ENCODE measurements around the gene MEIS3. TPM values are rescaled to one million over a fixed set of nuclear protein-coding genes. Genes with fewer than 3 reads are reported as not detected.

The MEIS3 gene
- total RNA-seq, 3 donors from 2014 or later (not counting 1 experiment from before 2014, with no cell fraction given): not detected

DNA sequence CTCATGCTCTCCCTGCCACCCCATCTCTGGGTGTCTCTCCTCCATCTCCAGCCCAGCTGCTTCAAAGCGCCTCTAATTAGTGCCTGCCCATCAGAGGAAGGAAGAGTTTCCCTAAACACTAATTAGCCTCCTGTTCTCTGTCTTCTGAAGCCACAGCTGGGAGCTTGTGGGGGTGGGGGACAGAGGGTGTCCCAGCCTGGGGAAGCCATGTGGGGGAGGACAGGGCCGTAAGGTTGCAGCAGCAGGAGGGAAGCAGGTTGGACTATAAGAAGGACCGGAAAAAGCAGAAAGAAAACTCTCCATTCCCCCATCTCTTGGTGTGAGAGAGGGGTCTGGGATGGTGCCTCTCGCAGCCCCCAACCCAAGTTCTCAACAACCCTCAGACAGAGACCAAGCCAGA, 26.2 kb upstream of the MEIS3 start:
- 20% methylated on average over 1 of the region's 4 CpGs for WGBS (ENCODE audit: insufficient coverage)

DNA sequence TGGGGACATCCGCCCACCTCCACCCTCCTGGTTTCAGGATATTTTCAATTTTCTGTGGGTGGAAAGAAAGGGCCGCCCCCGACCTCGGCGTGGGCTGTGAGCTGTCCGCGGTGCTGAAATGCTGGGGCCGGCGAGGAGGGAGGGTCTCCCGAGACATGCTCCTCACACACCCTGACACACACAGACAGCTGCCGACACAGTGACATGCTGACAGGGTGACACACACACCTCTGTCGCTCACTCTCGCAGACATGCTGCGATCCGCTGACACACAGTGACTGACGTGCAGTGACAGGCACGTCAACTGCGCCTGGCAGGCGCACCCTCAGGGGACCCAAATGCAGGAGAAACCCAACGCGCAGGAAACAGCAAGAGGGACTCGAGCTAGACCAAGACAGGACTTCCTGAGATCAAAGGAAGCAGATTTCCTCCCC, 25.1 kb upstream of the MEIS3 start:
- Mint-ChIP-seq H3K4me1 (peaks cover 41 to 52% of the 10 kb centered on the region in 2 donors), H3K9me3 (no peaks in the 10 kb centered on the region), H3K4me3 (peak overlapping the region; percentile 57), H3K27ac (no peak overlapping the region), H3K36me3 (no peaks in the 10 kb centered on the region), H3K27me3 (ENCODE audit: low read depth in 2 of 2) (peaks cover 70 to 71% of the 10 kb centered on the region in 2 donors)
- no peak overlapping the region for H3K27ac ChIP-seq (ENCODE audit: low read length)
- ATAC-seq: no peak
- H3K27me3 ChIP-seq (ENCODE audit: control insufficient read depth, insufficient read depth, low read length): peaks cover 31% of the 10 kb centered on the region
- no peaks in the 10 kb centered on the region for H3K36me3 ChIP-seq (ENCODE audit: control insufficient read depth, insufficient read depth, low read length)
- H3K4me3 ChIP-seq (ENCODE audit: low read length): no peak overlapping the region
- DNase-seq: peak in 1 of 2 donors; percentile 72
- H3K4me1 ChIP-seq (ENCODE audit: control insufficient read depth, insufficient read depth, low read length): peaks cover 39% of the 10 kb centered on the region
- TF ChIP-seq, protein P1, sequence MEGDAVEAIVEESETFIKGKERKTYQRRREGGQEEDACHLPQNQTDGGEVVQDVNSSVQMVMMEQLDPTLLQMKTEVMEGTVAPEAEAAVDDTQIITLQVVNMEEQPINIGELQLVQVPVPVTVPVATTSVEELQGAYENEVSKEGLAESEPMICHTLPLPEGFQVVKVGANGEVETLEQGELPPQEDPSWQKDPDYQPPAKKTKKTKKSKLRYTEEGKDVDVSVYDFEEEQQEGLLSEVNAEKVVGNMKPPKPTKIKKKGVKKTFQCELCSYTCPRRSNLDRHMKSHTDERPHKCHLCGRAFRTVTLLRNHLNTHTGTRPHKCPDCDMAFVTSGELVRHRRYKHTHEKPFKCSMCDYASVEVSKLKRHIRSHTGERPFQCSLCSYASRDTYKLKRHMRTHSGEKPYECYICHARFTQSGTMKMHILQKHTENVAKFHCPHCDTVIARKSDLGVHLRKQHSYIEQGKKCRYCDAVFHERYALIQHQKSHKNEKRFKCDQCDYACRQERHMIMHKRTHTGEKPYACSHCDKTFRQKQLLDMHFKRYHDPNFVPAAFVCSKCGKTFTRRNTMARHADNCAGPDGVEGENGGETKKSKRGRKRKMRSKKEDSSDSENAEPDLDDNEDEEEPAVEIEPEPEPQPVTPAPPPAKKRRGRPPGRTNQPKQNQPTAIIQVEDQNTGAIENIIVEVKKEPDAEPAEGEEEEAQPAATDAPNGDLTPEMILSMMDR (IDR thresholded peaks at IDR 0.05): no peak
- H3K9me3 ChIP-seq (ENCODE audit: control insufficient read depth, insufficient read depth, low read length): no peaks in the 10 kb centered on the region
- intact Hi-C loops (cut with micrococcal nuclease): no loop called here
- WGBS (ENCODE audit: insufficient coverage): 16% methylated on average over 22 of the region's 22 CpGs

More for the DNA sequence above, 26.2 kb upstream of the MEIS3 start:
- intact Hi-C loops (cut with micrococcal nuclease): no loop called here
- peaks cover 41 to 52% of the 10 kb centered on the region in 2 donors for H3K4me1 Mint-ChIP-seq
- H3K9me3 ChIP-seq (ENCODE audit: control insufficient read depth, insufficient read depth, low read length): no peaks in the 10 kb centered on the region
- peaks cover 70 to 82% of the 10 kb centered on the region in 2 donors for H3K27me3 Mint-ChIP-seq (ENCODE audit: low read depth in 2 of 2)
- peaks cover 39% of the 10 kb centered on the region for H3K4me1 ChIP-seq (ENCODE audit: control insufficient read depth, insufficient read depth, low read length)
- ATAC-seq: no peak
- TF ChIP-seq, protein P1 (IDR thresholded peaks at IDR 0.05): no peak
- DNase-seq: no peak
- H3K36me3 ChIP-seq (ENCODE audit: control insufficient read depth, insufficient read depth, low read length): no peaks in the 10 kb centered on the region
- peak overlapping the region in 1 of 2 donors; percentile 55 for H3K27ac Mint-ChIP-seq
- H3K36me3 Mint-ChIP-seq: no peaks in the 10 kb centered on the region
- no peak overlapping the region for H3K27ac ChIP-seq (ENCODE audit: low read length)
- H3K9me3 Mint-ChIP-seq: no peaks in the 10 kb centered on the region
- peak overlapping the region; percentile 67 for H3K4me3 Mint-ChIP-seq
- H3K4me3 ChIP-seq (ENCODE audit: low read length): no peak overlapping the region
- peaks cover 31% of the 10 kb centered on the region for H3K27me3 ChIP-seq (ENCODE audit: control insufficient read depth, insufficient read depth, low read length)

DNA sequence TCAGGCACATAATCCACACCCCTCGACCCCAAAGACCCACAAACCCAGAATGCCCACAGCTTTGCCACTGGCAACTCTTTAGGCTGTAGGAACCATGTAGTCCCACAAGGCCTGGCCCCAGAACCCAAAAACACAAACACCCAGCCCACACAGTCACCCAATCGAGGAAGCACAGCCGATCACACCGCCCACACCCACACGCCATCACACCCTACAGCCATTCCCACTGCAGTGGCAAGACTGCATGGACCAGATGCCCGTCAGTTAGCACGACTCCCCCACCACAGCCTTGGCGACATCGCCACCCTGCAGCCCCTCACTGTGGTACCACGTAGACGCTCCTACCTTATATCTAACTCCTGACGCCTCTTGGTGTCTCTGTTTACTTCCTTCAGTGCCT, 24.0 kb upstream of the MEIS3 start:
- H3K9me3 Mint-ChIP-seq: no peaks in the 10 kb centered on the region
- Histone ChIP-seq H3K4me3 (ENCODE audit: low read length) (no peak overlapping the region), H3K27ac (ENCODE audit: low read length) (no peak overlapping the region), H3K9me3 (ENCODE audit: control insufficient read depth, insufficient read depth, low read length) (no peaks in the 10 kb centered on the region), H3K36me3 (ENCODE audit: control insufficient read depth, insufficient read depth, low read length) (no peaks in the 10 kb centered on the region), H3K4me1 (ENCODE audit: control insufficient read depth, insufficient read depth, low read length) (peaks cover 39% of the 10 kb centered on the region), H3K27me3 (ENCODE audit: control insufficient read depth, insufficient read depth, low read length) (peaks cover 29% of the 10 kb centered on the region)
- H3K36me3 Mint-ChIP-seq: no peaks in the 10 kb centered on the region
- H3K27me3 Mint-ChIP-seq (ENCODE audit: low read depth in 2 of 2): peaks cover 67 to 71% of the 10 kb centered on the region in 2 donors
- intact Hi-C loops (cut with micrococcal nuclease): no loop called here
- TF ChIP-seq, protein P1 (IDR thresholded peaks at IDR 0.05): no peak
- H3K27ac Mint-ChIP-seq: no peak overlapping the region
- no peak for ATAC-seq
- peaks cover 41 to 52% of the 10 kb centered on the region in 2 donors for H3K4me1 Mint-ChIP-seq
- WGBS (ENCODE audit: insufficient coverage): 48% methylated on average over 12 of the region's 12 CpGs
- H3K4me3 Mint-ChIP-seq: peak overlapping the region; percentile 4
- no peak for DNase-seq

DNA sequence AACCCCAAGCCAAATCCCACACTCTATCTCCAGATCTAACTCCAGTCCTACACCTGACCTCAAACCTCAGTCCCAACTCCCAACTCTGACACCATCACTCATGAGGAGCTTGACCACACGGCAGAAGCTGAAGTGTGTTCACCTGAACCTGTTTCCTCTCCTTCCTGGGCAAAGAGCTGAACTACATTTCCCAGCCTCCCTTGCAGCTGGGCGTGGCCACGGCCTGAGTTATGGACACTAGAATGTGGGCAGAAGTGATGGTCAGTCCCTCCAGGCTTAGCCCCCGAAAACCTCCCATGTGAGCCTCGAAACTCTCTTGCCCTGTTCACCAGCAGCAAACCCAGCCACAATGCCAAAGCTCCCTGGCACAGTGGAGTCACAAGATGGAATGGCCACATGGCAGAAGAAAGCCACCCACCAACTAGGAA, 19.5 kb upstream of the MEIS3 start:
- Histone ChIP-seq H3K9me3 (ENCODE audit: control insufficient read depth, insufficient read depth, low read length) (no peaks in the 10 kb centered on the region), H3K27me3 (ENCODE audit: control insufficient read depth, insufficient read depth, low read length) (peaks cover 12% of the 10 kb centered on the region), H3K4me1 (ENCODE audit: control insufficient read depth, insufficient read depth, low read length) (peaks cover 8% of the 10 kb centered on the region), H3K4me3 (ENCODE audit: low read length) (no peak overlapping the region), H3K27ac (ENCODE audit: low read length) (no peak overlapping the region), H3K36me3 (ENCODE audit: control insufficient read depth, insufficient read depth, low read length) (no peaks in the 10 kb centered on the region)
- H3K27ac Mint-ChIP-seq: no peak overlapping the region
- no peak for DNase-seq
- intact Hi-C loops (cut with micrococcal nuclease): loop anchor here (5.0 kb wide), 1 partner anchor 78 kb away; the partner anchor contains the start of gene NAPA
- peaks cover 23 to 24% of the 10 kb centered on the region in 2 donors for H3K4me1 Mint-ChIP-seq
- H3K36me3 Mint-ChIP-seq: no peaks in the 10 kb centered on the region
- TF ChIP-seq, protein P1 (IDR thresholded peaks at IDR 0.05): no peak
- ATAC-seq: no peak
- WGBS (ENCODE audit: insufficient coverage): 26% methylated on average over 5 of the region's 5 CpGs
- H3K27me3 Mint-ChIP-seq (ENCODE audit: low read depth in 2 of 2): peaks cover 58 to 63% of the 10 kb centered on the region in 2 donors
- no peak overlapping the region for H3K4me3 Mint-ChIP-seq
- no peaks in the 10 kb centered on the region for H3K9me3 Mint-ChIP-seq
